ENCODE measurements around the gene FOLR2.
A peak's percentile ranks its signal among the peaks of the same experiment; 100 is the strongest.

The FOLR2 gene

DNA sequence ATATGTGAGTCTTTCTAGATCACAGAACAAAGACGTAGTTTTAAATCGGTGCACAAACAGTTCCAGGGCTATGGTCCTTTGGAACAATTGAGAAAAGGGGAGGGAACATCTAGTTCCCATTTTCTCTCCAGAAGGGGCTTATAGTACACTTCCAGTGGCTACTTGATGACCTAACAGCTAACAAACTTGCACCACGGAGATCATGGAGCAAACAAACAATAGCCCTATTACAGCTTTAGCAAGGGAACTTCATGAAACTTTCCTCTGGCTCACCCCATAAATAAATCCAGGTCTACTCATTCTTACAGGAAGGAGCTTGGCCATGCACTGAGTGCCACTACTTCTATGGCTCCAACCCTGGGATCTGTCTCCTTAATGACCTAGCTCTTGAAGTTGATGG lies 8.3 kb upstream of the FOLR2 start:
- DNase-seq = no peak

DNA sequence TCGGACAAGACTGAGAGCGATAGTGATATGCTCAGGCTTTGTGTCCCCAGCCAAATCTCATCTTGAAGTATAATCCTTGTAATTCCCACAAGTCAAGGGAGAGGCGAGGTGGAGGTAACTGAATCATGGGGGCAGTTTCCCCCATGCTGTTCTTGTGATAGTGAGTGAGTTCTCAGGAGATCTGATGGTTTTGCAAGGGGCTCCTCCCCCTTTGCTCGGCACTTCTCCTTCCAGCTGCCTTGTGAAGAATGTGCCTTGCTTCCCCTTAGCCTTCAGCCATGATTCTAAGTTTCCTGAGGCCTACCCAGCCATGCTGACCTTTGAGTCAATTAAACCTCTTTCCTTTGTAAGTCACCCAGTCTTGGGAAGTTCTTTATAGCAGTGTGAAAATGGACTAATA lies 7.5 kb upstream of the FOLR2 start:
- DNase-seq = no peak

- DNase-seq = no peak
Observed at GRCh38 chr11:72217841-72218240, 1.2 kb downstream of the FOLR2 start.

DNA sequence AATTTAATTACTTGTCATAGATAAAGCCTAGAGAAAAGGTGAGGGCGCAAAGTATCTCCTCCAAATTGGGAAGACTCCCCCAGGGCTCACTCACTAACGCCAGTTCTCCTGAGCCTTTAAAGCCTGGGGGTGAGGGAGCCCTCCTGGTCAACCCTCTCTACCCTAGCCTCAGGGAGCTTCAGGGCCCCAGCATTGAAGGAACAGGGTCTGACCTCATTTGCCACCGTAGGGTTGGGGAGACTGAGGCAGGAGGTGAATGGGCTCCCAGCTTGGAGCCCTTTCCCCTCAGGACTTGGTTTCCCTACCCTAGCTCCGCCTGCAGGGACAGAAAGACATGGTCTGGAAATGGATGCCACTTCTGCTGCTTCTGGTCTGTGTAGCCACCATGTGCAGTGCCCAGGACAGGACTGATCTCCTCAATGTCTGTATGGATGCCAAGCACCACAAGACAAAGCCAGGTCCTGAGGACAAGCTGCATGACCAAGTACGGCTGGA lies 1.7 kb downstream of the FOLR2 start:
- no peak for DNase-seq

GRCh38 chr11:72220696-72221363 lies 4.2 kb downstream of the FOLR2 start:
- no peak for DNase-seq

DNA sequence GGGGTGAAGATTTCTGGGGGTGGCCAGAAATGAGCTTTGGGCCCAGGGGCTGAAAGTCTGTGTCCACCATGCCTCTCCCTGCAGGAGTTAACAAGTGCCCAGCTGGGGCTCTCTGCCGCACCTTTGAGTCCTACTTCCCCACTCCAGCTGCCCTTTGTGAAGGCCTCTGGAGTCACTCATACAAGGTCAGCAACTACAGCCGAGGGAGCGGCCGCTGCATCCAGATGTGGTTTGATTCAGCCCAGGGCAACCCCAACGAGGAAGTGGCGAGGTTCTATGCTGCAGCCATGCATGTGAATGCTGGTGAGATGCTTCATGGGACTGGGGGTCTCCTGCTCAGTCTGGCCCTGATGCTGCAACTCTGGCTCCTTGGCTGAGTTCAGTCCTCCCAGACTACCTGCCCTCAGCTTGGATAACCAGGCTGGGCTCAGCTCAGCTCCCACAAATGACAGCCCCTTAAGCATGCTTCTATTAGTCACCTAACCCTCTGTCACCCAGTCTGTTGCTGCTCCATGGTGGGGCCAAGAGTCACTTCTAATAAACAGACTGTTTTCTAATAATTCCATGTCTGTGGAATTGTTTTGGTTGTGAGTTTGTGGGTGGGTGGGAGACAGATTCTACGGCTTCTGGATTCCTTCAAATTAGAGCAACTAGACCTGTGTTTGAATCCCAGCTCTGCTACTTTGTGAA lies 4.9 kb downstream of the FOLR2 start:
- DNase-seq = no peak

GRCh38 chr11:72222106-72222891 lies 5.7 kb downstream of the FOLR2 start:
- no peak for DNase-seq

DNA sequence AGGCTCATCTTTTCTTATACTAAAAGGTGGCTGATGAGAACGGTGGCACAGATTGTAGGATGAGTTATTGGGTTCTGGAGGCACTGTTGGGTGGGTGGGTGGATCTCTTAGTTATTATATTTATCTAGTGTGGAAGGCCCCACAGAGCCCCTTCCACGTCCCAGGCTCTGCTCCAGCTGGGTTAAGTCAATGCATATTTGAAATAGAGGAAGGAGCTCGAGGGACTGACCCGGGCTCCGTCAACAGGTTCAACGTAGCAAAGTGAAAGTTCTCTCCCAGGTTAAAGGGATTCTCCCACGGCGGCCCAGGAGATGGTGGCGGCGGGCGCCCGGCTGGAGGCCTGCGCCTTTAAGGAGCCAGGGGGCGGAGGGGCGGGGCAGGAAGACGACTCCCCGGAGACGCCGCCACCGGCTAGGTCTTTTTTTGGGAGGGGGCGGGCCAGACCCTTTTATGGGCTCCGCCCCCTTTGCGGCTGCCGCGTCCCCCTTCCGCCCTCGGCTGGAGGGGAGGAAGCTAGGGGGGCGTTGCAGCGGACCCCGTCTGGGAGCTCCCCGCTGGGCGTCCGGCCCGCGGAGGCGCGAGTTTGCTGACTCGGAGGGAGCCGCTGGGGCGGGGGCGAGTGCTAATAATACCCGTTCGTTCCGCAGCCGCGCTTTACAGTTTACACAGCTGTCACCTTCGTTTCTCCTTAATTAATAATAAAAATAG lies 6.5 kb downstream of the FOLR2 start:
- DNase-seq = peak; percentile 94

DNA sequence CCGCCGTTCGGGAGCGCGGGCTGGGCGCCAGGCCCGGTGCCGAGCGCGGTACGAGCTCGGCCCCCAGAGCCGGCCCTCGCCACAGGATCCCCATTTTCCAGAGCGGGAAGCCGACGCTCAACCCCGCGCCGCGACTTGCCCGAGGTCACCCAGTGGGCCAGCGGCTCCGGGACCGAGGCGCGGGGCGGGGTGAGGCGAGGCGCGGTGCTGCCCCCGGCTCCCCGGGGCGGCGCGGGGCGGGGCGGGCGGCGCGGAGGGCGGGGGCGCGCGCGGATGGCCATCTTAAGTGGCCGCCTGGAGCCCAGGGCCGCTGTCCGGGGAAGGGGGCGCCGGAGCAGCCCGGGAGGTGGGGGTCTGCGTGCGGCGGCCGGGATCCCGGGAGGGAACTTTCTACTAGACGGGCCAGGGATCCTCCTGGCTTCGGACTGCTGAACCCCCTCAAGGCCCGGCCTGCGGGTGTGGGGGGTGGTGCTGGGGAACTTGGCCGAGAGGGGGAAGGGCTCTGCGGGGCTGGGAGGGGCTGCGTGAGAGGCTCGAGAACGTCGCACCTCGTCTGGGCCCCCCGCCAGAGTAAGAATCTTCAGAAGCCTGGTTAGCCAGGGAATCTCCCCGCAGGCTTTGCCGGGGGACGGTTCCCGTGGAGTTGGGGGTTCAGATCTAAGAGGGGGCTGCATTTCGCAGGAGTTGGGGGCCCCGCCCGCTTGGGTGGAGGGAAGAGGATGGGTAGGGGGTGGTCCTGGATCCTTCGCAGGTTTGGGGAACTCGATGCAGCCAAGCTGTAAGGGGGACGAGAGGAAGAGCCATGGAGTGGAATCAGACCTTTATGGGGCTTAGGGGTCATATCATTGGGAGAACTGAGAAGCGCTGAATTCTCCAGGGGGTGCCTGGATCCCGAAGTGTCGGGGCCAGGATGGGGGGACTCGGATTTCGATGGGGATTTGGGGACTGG lies 7.3 kb downstream of the FOLR2 start:
- DNase-seq = peak; percentile 58

GRCh38 chr11:72224564-72225410 lies 8.2 kb downstream of the FOLR2 start, which contains the start of gene INPPL1:
Gene INPPL1, plus strand, starts transcription at chr11:72224767. Its CDS starts 218 bp downstream, at chr11:72224985.
- DNase-seq = peak; percentile 58

DNA sequence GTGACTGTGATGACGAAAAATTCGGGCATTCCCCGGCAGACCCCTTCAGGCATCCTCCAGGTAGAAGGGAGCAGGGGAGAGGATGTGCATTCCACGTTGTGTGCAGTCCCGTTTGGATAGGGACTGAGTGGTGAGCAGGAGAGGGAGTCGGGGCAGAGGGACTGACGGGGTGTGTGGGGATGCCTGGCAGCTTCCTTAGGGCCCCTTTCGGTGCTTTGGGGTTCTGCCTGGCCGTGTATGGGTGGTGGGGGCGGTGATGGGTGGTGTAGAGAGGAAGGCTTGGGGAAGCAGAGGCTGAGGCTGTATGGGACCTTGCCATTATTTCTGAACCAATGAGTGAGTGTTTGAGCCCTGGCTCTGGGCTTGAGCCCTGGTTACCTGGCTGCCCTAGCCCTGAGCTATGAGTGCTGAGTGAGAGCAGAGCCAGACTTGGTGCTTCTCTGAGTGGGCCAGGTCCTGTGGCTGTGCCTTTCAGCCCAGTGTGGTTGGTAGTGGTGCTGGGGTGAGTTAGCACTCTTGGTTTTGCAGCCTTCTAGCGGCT lies 8.9 kb downstream of the FOLR2 start:
- DNase-seq = no peak

- no peak for DNase-seq
Observed at GRCh38 chr11:72226701-72227100, 10.1 kb downstream of the FOLR2 start.

DNA sequence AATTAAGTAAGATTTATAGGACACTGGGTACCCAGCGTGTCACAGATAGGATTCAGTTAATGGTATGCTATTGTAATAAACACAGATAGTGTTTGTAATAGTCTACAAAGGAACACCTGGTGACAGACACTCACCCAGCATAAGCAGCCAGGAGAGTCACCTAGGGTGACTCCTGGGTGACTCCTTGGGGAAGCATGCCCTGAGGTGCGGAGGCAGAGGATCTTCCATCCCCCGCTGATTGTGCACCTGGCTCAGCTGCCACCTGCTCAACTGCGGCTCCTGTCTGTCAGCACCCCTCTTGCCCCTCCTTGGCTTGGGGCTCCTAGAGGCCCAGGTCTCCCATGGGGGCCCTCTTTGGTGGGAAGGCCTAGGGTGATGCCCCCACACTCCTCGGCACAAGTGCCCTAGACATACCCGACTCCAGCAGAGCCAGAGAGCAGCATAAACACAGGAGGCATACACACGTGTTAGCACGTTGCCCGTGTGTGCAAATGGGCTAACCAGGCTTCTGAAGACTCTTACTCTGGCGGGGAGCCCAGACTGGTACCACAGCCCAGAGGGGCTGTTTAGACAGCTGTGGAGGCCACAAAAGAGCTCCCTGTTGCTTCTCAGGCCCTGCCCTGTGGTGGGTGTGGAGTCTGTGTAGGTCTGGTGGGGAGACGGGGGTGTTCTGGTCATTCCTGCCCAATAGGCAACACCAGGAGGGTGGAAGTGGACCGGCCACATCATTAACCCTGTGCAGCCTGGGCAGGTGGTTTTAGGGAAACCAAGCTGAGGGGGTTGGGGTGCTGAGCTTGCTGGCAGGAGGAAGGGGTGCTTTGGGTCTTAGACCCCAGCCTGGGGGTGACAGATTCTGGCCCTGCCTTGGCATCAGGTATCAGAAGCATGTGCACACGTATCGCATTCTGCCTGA lies 11.0 kb downstream of the FOLR2 start:
- no peak for DNase-seq

DNA sequence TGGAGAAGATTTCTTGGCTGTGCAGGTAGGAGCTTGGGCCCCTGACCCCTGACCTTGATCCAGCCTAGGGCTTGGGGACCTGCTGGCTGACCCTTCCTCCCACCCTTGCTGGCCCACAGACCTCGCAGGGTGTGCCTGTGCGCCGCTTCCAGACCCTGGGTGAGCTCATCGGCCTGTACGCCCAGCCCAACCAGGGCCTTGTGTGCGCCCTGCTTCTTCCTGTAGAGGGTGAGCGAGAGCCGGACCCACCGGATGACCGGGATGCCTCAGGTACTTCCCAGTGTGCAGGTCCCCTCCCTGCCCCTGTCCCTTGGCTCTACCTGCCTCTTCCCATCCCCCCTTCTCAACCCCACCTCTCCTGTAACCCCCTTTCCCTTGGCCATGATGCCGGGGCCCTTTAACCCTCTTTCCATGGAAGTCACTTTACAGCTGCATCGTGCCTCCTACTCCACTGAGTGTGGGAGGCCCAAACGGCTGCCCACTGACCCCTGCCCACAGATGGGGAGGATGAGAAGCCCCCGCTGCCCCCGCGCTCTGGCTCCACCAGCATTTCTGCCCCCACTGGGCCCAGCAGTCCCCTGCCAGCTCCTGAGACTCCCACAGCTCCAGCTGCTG lies 11.7 kb downstream of the FOLR2 start:
- DNase-seq = no peak

DNA sequence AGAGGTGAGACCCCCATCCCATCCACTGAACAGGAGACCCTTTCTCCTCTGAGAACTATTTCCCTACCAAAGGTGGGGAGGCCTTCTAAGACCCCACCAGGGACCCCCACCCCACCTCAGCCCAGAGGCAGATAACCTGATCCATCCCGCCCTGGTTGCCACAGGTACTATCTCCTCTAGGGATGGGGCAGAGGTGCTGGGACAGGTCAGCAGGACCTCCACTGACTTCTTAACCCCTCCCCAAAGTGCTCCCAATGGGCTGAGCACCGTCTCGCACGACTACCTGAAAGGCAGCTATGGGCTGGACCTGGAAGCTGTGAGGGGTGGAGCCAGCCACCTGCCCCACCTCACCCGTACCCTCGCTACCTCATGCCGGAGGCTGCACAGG lies 12.2 kb downstream of the FOLR2 start:
- DNase-seq = no peak

DNA sequence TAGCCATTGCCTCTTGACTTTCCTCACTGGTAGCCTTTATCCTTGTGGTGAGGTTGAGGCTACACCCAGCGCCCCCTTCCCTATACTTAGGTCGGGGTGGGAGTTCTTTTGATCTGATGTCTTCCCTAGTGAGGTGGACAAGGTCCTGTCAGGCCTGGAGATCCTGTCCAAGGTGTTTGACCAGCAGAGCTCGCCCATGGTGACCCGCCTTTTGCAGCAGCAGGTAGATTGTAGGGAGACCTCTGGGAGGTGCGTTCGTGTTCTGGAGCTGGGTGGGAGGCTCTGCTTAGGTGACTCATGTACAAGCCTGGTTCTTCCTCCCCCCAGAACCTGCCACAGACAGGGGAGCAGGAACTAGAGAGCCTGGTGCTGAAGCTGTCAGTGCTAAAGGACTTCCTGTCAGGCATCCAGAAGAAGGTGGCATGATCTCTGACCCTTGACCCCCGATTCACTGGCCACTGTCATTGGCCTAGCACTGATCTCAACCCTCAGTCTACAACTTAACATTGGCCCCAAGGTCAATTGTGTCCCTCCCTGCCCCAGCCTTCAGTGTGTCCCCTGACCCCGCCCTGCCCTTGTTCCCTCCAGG lies 12.8 kb downstream of the FOLR2 start:
- no peak for DNase-seq

GRCh38 chr11:72229925-72230763 lies 13.6 kb downstream of the FOLR2 start:
- DNase-seq = no peak

Data from activated naive CD4-positive, alpha-beta T cell treated with anti-CD3 and anti-CD28 coated beads, Interleukin-2, amount 50 U/mL, for 16 hours (primary cell).